Stimulated activated CD4-positive, alpha-beta T cell treated with anti-CD3 and anti-CD28 coated beads, Interleukin-1b, Interleukin-23, amount 100 ng/mL, for 1 hour (primary cell): ENCODE measurements around the gene ACOD1.
"Not testable (repeated sequence)": the region's sequence is repeated elsewhere in the genome, so short reads cannot be mapped to it uniquely, and the experiment has no call there.

ENCODE experiments used
- DNase-seq, 2 donors: peaks; one replicate each; pipeline ENCODE4 v3.0.0-alpha.2; 2020; ENCODE audit warnings: low read depth in 2 of 2

Gene ACOD1

DNA sequence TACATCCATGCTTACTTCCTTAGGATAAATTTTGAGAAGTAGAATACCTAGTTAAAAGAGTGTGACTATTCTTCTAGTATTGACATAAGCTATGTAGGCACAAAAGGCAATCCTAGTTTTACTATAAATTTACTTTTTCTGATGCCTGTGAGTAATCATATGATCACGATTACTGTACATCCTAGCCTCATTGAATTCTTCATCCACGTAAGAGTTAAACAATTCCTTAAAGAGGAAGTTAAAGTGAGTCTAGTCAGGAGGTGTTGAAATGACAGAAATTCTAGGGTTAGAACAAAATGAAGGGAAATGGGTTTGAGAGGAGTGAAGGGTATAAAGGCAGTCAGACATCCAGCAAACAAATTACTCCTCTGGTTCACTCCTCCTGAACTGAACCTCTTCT lies at the start of gene ACOD1:
TSS of gene ACOD1 (plus strand) at position 363 of the 400 bp plus-strand sequence. CDS start 48 bp downstream, outside the sequence.
- no peak for DNase-seq

DNA sequence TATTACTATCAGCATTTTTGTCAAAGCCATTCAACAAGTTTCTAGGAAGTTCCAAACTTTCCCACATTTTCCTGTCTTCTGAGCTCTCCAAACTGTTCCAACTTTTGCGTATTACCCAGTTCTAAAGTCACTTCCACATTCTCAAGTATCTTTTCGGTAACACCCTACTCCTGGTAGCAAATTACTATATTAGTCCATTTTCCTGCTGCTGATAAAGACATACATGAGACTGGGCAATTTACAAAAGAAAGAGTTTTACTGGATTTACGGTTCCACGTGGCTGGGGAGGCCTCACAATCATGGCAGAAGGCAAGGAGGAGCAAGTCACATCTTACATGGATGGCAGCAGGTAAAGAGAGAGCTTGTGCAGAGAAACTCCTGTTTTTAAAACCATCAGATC lies 49.2 kb upstream of the ACOD1 start:
- DNase-seq, result not testable (repeated sequence)

DNA sequence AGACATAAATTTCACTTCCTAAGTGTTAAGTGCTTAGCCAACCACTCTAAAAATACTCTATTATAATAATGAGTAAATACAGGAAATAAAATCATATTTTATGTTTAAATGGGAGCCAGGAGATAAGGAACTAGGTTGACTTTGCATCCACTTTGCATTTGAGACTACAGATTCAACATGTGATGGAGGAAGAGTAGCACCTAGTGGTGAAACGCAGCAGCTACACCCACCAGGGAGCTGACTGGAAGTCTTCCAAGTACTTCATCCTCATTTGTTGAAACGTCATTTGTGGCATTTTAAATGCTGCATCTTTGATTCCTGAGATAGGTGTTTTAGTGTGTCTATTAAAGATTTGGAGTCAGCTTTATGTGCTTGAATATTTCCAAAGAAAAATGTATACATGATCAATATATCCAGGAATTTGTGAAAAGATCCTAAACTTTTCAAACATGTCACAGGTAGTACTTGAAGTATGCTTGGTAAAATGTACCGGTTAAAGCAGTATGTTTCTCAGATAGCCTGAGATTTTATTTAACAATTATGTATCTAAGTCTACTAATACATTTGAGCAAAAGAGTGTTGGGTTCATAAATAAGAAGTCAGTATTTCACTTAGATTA lies 44.7 kb upstream of the ACOD1 start:
- peak; percentile 25 to 34 for DNase-seq

DNA sequence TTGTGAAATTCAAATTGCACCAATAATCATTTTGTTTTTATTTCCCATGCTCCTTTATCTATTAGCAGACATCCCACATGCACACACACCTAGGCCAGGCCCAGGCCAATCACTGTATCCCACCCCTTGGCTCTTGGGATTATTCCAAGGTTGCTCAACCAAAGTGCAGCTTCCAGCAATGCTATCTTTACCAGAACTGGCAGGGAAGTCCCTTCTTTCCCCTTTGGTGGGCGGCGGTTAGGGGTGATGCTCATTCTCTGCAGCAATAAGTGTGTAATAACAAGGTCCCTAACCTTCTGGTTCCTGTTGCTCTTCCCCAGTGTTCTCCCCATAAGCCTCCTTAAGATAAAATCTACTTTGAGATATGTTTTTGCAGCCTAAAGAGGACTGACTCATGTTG lies 43.8 kb upstream of the ACOD1 start:
- no peak for DNase-seq

DNA sequence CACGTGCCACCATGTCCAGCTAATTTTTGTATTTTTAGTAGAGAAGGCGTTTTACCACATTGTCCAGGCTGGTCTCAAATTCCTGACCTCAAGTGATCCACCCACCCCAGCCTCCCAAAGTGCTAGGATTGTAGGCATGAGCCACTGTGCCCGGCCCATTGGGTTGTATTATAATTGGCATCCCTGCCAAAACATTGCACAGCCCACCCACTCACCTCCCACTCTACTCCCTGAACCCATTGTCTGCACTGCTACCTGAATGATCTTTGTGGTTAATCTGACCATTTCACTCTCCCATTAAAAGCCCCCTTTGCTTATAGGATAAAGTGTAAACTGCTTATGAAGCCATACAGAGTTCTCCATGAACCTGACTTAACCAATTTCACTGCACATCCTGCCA lies 35.8 kb upstream of the ACOD1 start:
- DNase-seq, result no peak

DNA sequence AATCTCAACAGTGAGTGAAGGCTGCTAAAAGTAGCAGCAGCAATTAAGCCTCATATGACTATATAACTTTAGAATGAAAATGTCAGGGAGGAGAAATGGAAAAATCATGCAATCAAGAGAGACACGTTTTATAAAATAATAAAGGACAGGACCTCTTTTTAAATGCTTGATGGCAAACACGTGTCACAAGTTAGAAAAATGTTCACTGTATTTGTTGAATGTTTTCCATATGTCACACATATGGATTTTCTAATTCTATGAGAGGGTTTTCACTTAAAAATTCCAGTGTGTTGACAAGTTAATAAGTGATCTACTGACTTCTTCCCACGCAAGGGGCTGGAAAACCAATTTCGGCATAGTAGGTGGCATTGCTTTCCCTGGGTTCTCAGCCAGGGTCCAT lies 34.4 kb upstream of the ACOD1 start:
- DNase-seq, result no peak

DNA sequence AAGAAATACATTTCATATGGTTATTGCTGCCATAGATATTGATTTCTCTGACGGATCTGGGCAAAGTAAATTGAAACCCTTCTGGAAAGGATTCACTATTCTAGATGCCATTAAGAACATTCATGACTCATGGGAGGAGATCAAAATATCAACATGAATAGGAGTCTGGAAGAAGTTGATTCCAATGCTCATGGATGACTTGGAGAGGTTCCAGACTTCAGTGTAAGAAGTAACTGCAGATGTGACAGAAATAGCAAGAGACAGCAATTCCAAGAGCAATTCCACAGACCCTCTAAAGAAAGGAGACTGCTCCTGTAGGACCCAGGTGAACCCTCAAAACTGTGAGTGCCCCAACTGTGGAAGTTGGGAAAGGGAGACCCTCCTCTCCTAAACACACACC lies 31.2 kb upstream of the ACOD1 start:
- DNase-seq, result no peak

DNA sequence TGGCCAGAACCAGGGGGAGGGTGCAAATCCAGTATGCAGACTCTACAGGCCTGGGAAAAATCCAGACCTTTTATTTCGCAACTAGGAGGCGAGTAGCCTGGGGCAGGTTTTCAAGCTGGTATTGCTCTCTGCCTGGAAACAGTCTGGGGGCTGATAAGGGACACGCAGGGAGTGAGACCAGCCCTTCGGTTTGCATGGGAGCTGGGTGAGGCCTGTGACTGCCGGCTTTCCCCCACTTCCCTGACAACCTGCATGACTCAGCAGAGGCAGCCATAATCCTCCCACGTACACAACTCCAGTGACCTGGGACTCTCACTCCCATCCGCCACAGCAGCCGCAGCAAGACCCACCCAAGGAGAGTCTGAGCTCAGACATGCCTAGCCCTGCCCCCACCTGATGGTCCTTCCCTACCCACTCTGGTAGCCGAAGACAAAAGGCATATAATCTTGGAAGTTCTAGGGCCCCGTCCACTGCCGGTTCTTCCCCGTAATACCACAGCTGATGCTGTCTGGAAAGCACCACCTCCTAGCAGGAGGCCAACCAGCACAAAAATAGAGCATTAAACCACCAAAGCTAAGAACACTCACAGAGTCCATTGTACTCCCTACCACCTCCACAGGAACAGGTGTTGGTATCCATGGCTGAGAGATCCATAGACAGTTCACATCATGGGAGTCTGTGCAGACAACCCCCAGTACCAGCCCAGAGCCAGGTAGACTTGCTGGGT lies 30.4 kb upstream of the ACOD1 start:
- DNase-seq, result not testable (repeated sequence)

DNA sequence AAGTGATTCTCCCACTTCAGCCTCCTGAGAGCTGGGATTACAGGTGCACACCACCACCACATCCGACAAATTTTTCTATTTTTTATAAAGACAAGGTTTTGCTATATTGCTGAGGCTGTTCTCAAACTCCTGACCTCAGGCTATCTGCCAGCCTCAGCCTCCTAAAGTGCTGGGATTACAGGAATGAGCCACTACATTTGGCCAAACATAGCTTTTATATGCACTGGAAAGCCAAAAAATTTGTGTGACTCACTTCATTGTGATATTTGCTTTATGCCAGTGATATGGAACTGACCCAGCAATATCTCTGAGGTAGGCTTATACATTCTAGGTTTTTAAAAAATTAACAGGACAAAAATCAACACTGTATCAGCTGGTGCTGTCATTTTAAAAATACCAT lies 26.8 kb upstream of the ACOD1 start:
- DNase-seq, result no peak

DNA sequence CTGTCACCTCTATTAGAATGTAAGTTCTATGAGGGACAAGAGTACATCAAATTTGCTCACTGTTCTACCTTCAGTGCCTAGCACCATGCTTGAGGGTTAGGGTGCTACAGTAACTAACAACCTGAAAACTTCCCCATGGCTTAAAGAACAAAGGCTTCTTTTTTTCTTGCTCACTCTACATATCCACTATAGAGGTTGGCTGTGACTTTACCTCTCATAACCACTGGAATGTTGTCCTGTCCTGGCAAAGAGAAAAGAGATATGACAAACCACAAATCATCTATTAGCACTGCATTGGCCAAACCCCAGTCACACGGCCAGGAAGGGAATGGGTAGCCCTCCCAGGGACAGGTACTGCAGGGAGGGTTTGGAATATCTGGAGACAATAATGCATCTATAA lies 23.2 kb upstream of the ACOD1 start:
- DNase-seq, result no peak

DNA sequence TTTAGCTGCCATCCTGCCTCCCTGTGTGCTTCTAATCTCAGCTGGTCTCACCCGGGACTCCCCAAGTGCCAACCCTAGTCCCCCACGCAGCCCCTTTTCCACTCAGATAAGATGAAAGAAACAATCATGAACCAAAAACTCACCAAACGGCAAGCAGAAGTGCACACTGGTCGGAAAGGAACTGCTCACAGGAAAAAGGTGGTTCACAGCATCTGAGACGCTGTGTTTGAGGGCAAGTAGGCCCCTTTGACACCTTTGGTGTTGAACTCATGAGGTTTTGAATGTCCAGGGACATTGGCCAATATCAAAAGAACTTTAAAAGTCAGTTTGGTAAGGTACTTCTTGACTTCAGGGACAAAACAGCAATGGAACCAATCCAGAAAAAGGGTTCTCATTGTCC lies 20.4 kb upstream of the ACOD1 start:
- no peak for DNase-seq

DNA sequence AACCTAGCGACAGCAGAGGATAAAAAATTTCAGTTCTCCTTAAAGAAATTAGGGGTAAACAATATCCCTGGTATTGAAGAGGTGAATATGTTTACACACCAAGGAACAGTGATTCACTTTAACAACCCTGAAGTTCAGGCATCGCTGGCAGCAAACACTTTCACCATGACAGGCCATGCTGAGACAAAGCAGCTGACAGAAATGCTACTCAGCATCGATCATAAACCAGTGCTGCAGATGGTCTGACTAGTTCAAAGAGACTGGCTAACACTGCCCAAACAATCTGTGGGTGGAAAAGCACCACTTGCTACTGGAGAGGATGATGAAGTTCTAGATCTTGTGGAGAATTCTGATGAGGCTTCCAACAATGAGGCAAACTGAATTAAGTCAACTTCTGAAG lies 19.9 kb upstream of the ACOD1 start:
- DNase-seq, result no peak

DNA sequence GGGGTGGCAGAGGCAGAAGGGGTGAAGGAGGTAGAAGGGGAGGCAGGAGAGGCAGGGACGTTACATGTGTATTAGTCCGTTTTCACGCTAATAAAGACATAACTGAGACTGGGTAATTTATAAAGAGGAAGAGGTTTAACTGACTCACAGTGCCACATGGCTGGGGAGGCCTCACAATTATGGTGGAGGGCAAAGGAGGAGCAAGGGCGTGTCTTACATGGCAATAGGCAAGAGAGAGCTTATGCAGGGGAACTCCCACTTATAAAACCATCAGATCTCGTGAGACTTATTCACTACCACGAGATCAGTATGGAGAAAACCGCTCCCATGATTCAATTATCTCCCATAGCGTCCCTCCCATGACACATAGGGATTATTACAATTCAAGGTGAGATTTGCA lies 19.0 kb upstream of the ACOD1 start:
- DNase-seq, result no peak

DNA sequence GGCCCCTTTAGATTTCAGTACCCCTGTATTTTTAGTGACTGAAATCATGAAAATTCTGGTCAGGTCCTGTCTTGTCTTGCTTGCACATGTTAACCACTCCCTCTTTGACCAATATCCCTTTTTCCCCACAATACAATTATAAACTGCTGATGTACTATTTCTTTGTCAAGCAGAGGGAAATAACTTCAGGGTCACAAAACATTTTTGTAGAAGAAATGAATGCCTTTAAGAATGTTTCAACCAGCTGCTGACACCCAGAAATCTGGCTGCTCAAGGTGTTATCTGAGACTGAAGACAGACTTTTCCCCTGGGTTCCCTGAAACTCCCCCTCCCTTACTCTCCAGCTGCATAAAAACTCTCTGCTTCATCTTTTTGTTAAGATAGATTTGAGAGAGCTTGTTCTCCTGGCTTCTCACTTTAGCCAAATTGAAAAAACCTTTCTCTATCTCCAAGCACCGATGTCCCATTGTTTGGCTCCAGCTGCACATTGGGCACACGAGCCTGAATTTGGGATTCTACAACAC lies 18.4 kb upstream of the ACOD1 start:
- no peak for DNase-seq

DNA sequence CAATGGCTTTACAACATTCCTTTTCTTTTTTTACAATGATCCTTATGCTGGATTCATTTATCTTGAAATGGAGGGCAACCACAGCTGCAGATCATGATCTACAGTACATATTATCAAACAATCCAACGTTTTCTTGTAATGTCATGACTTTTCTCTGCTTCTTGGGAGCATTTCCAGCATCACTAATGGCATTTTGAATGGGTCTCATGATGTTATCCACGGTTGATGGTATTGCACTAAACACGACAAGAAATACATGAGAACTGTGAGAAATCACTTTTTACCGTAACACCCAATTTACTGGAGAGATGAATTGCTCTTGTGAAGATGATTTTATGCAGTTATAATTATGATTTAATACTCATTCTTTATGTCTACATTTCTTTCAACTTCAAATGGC lies 16.2 kb upstream of the ACOD1 start:
- no peak for DNase-seq

DNA sequence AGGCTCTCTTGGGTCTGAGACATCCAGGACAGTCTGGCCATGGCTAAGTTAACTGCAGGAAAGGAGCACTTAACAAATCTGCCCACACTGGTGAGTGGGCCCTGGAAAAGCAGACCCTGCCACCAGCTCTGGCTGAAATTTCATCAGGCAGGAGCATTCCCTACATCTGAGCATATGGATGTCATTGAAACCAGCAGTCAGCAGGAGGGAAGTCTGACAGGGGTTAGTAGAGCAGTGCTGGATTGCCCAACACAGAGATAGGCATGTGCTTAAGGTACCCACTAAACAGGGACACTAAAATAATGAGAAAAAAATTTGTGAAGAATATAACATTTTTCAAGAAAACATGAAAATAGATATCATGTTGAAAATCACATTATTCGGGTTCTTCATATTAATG lies 13.6 kb upstream of the ACOD1 start:
- no peak for DNase-seq

DNA sequence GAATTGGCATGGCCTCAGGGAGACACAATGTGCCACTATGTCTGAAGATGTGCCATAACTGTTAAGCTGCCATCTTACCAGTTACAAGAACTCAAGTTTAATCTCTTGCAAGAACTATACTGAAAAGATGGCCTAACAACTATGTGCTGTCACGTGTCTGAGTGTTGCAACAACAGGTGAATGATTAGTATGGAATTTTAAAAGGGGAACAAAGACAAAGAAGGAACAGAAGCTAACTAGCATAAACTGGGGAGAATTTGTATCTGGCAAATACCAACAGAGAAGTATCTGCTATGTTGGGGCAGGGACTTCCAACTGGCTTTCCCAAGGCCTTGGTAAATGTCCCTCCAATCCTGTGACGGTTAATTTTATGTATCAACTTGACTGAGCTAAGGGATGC lies 11.5 kb upstream of the ACOD1 start:
- no peak for DNase-seq

DNA sequence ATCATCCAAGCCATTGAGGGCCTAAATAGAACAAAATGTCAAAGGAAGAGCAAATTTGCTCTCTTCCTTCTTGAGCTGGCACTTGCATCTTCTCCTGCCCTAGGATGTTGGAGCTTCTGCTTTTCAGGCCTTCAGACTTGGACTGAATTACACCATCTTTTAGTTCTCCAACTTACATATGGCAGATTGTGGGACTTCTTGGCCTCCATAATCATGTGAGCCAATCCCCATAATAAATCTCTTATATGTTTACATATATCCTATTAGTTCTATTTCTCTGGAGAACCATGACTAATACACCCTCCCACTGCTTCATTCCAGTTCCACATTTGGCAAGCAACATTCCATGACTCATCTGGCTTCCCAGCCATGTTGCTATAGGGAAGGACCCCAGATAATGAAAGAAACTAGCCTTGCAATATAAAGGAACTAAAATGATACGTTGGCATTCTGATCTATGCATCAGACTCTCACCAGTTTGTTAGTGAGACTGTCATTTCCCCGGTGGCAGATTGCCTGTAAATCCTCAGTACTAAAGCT lies 11.0 kb upstream of the ACOD1 start:
- no peak for DNase-seq

DNA sequence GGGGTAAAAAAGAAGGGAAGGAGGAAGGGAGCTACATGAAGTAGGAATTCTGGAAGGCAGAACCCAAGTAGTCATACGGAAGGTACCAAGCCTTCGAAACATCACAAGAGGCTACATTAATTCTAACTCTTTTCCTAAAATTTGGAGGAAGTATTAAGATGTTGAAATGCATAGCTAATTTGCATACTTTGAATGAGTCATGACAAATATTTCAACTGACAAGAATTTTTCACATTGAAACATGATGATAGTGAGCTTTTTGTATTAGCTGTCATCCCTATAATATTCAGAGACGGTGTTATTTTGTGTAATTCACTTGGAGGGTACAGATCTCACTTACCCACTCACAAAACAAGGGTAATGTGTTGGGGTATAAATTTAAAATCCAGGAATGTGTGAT lies 9.1 kb upstream of the ACOD1 start:
- no peak for DNase-seq

DNA sequence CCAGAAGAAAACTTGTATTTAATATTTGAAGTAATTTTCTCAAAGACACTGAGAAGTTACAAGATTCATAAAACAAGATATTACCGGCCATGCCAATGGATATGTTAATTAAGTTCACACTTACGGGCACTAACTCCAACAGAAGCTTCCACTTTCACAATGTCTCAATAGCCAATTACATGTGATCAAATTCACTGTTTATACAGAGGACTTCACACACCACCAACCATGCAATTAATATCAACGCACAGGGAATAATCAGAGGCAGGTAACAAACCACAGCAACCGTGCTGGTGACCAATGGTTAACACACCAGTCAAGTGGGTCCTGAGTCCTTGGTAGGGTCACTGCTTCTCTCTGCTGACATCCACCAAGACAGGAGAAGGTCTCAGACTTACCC lies 5.9 kb upstream of the ACOD1 start:
- no peak for DNase-seq

DNA sequence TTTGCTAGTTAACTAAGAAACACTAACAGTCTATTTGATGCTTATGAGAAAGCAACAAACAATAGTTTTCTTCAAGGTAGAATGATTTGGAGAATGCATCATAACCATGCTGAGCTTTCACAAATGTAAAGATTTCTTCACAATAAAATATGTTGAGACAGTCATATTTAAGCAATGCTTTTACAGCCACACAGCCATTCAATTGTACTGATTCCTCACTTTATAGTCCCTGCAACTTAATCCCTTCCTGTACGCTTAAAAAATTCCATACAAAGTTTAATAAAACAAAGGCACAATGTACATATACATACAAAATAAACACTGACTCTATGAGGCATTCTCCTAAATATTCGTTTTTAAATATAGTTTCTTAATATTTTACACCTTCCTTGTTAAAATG lies 4.7 kb upstream of the ACOD1 start:
- DNase-seq, result no peak

DNA sequence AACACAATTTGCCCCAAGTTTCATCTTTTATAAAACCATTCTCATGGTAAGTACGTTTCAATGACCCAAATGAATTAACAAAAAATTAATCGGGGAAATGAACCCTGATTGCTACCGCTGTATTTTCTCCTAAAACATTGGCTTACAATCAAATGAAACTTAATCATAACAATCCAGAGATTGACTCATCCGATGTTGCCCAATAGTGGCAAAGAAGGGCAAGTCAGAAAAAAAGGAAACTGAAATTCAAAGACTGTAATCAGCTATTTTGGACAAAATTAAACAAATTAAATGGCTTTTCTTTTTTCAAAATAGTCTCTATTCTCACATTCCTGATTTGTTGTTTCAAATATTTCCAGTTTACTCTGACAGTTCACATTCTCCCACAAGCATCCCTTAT lies 3.9 kb upstream of the ACOD1 start:
- no peak for DNase-seq

DNA sequence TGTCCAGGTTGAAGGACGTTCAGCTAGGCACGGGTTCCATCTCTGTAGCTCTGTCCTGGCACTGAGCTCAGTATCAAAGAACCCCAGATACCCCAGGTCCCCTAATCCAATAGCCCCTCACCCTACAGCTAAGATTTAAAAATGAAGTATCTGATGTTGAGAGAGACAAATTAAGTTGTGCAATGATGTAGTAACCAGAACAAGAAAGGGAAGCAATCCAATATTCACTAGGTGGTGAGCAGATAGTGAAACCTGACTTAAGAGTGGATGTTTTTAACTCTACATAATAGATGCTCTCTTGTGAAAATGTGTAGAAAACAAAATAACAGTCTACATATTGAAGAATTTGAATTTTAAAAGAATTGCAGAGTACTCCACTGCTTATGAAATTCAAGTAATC lies 1.8 kb downstream of the ACOD1 start:
- no peak for DNase-seq
